Heart left ventricle (tissue), 16 donors: ENCODE measurements around the gene BNIPL. TPM values are rescaled to one million over a fixed set of nuclear protein-coding genes. Genes with fewer than 3 reads are reported as not detected.

Experiments used
- ATAC-seq, 4 donors: fragments of 200-7000 bp; cut with Tn5 transposase; one replicate each; pipeline ENCODE4 v1.9.1; 2020 to 2022; ENCODE audit warnings: moderate library complexity in 4 of 4, mild to moderate bottlenecking in 3 of 4, moderate number of reproducible peaks in 1 of 4
- DNase-seq, 5 donors: peaks; one replicate each; pipeline ENCODE4 v3.0.0-alpha.2; 2020
- H3K27ac ChIP-seq, 12 donors: fragments of 200-600 bp; sonication (generic) in 4 of 12; one replicate each; pipeline versions ENCODE4 v1.5.0 to v1.8.0; 2016 to 2022; ENCODE audit warnings: mild to moderate bottlenecking in 2 of 12
- H3K27me3 ChIP-seq, 9 donors: fragments of 200-600 bp; sonication (generic) in 2 of 9; one replicate each; pipeline versions ENCODE4 v1.5.1 to v1.8.0; 2016 to 2022; ENCODE audit warnings: mild to moderate bottlenecking in 3 of 9
- H3K36me3 ChIP-seq, 9 donors: fragments of 200-600 bp; sonication (generic) in 2 of 9; one replicate each; pipeline versions ENCODE4 v1.5.0 to v1.8.0; 2018 to 2022; ENCODE audit warnings: mild to moderate bottlenecking in 2 of 9
- H3K4me1 ChIP-seq, 12 donors: fragments of 200-600 bp; sonication (generic) in 4 of 12; one replicate each; pipeline versions ENCODE4 v1.5.0 to v1.8.0; 2016 to 2022; ENCODE audit warnings: mild to moderate bottlenecking in 3 of 12
- H3K4me3 ChIP-seq, 12 donors: fragments of 200-600 bp; sonication (generic) in 4 of 12; one replicate each; pipeline versions ENCODE4 v1.5.0 to v1.8.0; 2017 to 2022; ENCODE audit warnings: mild to moderate bottlenecking in 9 of 12, moderate library complexity in 4 of 12
- H3K9me3 ChIP-seq, 12 donors: fragments of 200-600 bp; sonication (generic) in 4 of 12; one replicate each; pipeline versions ENCODE4 v1.5.0 to v1.8.0; 2016 to 2022; ENCODE audit warnings: mild to moderate bottlenecking in 1 of 12
- POLR2A ChIP-seq, 2 donors: fragments of 450-650 bp; IDR thresholded peaks; one replicate each; pipeline ENCODE4 v1.6.1; 2017; ENCODE audit warnings: antibody characterized with exemption in 2 of 2, mild to moderate bottlenecking in 2 of 2, moderate library complexity in 2 of 2
- WGBS, 4 donors: extraction: QIAGEN DNeasy Blood & Tissue Kit in 2 of 4; methylation state at CpG; one replicate each; pipeline versions ENCODE4 v1.1.5 to v1.1.7; 2013 to 2018; 5-methylcytosine and 5-hydroxymethylcytosine counted together
- intact Hi-C, 10 donors: fragments of 100-400 bp; cut with DNase I; formaldehyde crosslinking; loops; one replicate each; pipeline versions ENCODE4 v1.11.1 to v1.14.2; 2022
- long read RNA-seq, 3 donors: library from polyadenylated mRNA; unstranded; transcript quantifications; one replicate each; pipeline ENCODE4 v2.0.0, GENCODE V29; 2020 to 2021
- polyA plus RNA-seq, 2 donors: library from polyadenylated mRNA; stranded (reverse); fragments of 200-250 nt; gene quantifications; one replicate each; pipeline ENCODE4 v1.2.3, GENCODE V29; 2013
- total RNA-seq, 9 donors: library from RNA; depleted of rRNA in 2 of 9; stranded (reverse); fragments of >200 nt in 2 of 9; fragmentation: NEBNext Ultra II Directional in 3 of 9; extraction: Animal tissue kit (Norgen Biotek cat#: 25700) in 3 of 9; gene quantifications; one replicate each; pipeline versions ENCODE4 v1.1.0 to v1.2.4, GENCODE V29; 2016 to 2023
- TF ChIP-seq, protein P1 (sequence below), 12 donors: fragments of 200-600 bp; sonication (generic) in 4 of 12; IDR thresholded peaks; one replicate each; pipeline versions ENCODE4 v1.5.0 to v1.8.0; 2018 to 2022; ENCODE audit warnings: antibody characterized with exemption in 12 of 12, mild to moderate bottlenecking in 5 of 12
- donor health status: ischemic (EF 13 %, LVEDD 7.1; RV severe dilation, severe dysfunction).
- donor health status: healthy with polysubstance abuse.
- donor health status: DM: no; HTN: yes; CAD: no.
- donor health status: DM: no; HTN: no; CAD: no.
- donor health status: ischemic (EF 25% LVEDD 6.9; RV normal size, moderate dysfunction).
- donor health status: ischemic (EF 25% LVEDD 5.7; RV mildly dilated, moderate dysfunction).
- donor health status: healthy.
- donor health status: DM: yes; HTN: yes; CAD: no.
- donor health status: ischemic (EF 35%, LVEDD 5.7; RV mildly dilated, moderate dysfunction).
- donor health status: nonischemic (EF 11% LVEDD 7.7; RV severe dilation, severe dysfunction).
- donor health status: DM: yes; HTN: yes; CAD: no.
- donor health status: PGD.
- donor health status: ischemic (EF 29% LVEDD 5.4; RV normal size, mild dysfunction).
- donor health status: nonischemic (EF 23%, LVEDD 6.1; RV moderate dilation, normal function).

BNIPL gene, protein sequence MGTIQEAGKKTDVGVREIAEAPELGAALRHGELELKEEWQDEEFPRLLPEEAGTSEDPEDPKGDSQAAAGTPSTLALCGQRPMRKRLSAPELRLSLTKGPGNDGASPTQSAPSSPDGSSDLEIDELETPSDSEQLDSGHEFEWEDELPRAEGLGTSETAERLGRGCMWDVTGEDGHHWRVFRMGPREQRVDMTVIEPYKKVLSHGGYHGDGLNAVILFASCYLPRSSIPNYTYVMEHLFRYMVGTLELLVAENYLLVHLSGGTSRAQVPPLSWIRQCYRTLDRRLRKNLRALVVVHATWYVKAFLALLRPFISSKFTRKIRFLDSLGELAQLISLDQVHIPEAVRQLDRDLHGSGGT
- total RNA-seq (under 1 TPM in 7 of 9 donors, not detected in 2; 0.09 to 0.59 (median 0.38) TPM), polyA plus RNA-seq (under 1 TPM; 0.07 to 0.65 TPM)
- long read RNA-seq, donor 1: 0 reads
- long read RNA-seq, donor 2, partial matches to known transcripts: 0 of 1 reads
- long read RNA-seq, donor 2, other reads (novel, unspliced or antisense): 1 of 1 reads
- long read RNA-seq, donor 3: 0 reads

DNA sequence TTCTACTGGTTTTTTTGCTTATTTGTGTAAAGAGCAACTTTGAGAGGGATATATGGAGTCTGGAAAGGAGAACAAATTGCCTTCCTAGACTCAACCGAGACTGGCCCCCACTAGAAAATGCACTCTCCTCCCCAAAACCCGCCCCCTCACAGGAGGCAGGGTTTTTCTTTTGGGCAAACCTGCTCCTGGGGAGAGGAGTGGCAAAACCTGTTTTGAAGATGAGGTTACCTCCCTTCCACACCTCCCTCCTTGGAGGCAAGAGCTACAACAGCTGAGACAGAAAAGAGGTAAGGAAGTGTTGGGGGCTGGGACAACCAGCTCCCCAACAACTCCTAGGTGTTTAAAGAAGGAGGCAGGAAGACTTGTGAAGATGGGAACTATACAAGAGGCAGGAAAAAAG, at the start of gene BNIPL:
BNIPL (plus strand) TSS at position 231 of the 400 bp plus-strand sequence; CDS start at position 371, 140 bp downstream.
- no peak for ATAC-seq
- Histone ChIP-seq H3K27ac (peak within 1 kb of the TSS in 1 of 12 donors; percentile 49), H3K9me3 (no peaks in the 10 kb centered on the region), H3K36me3 (peaks cover 0 to 41% (median 33%) of the 10 kb centered on the region in 9 donors), H3K4me3 (no peak within 1 kb of the TSS), H3K4me1 (peaks cover 0 to 18% (median 0%) of the 10 kb centered on the region in 12 donors), H3K27me3 (no peaks in the 10 kb centered on the region)
- intact Hi-C loops: no loop called here
- DNase-seq: no peak
- 50 to 70% (median 51%) methylated on average over 2 of the region's 2 CpGs for WGBS, 4 donors
- TF ChIP-seq, protein P1, sequence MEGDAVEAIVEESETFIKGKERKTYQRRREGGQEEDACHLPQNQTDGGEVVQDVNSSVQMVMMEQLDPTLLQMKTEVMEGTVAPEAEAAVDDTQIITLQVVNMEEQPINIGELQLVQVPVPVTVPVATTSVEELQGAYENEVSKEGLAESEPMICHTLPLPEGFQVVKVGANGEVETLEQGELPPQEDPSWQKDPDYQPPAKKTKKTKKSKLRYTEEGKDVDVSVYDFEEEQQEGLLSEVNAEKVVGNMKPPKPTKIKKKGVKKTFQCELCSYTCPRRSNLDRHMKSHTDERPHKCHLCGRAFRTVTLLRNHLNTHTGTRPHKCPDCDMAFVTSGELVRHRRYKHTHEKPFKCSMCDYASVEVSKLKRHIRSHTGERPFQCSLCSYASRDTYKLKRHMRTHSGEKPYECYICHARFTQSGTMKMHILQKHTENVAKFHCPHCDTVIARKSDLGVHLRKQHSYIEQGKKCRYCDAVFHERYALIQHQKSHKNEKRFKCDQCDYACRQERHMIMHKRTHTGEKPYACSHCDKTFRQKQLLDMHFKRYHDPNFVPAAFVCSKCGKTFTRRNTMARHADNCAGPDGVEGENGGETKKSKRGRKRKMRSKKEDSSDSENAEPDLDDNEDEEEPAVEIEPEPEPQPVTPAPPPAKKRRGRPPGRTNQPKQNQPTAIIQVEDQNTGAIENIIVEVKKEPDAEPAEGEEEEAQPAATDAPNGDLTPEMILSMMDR (IDR thresholded peaks at IDR 0.05): no peak
- no peak for TF ChIP-seq POLR2A (IDR thresholded peaks at IDR 0.05)

DNA sequence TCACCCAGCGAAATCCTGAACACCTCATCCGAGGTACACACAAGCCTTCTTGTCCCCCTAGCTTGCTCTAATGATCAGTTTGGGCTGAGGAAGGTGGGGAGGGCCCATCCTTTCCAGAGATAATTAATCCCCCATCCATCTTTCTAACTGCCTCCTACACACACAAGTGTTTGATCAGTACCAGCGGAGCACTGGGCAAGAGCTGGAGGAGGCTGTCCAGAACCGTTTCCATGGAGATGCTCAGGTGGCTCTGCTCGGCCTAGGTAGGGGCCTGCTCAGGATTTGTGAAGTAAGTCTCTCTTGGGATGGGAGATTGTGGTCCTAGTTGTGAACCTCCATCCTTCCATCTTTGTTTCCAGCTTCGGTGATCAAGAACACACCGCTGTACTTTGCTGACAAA, 48.5 kb upstream of the BNIPL start:
- Histone ChIP-seq H3K4me1 (no peaks in the 10 kb centered on the region), H3K9me3 (no peaks in the 10 kb centered on the region), H3K36me3 (no peaks in the 10 kb centered on the region), H3K27me3 (no peaks in the 10 kb centered on the region), H3K27ac (no peak overlapping the region), H3K4me3 (no peak overlapping the region)
- intact Hi-C loops: loop anchor here in 1 of 10 donors (2.0 kb wide), 1 partner anchor 21 kb away; no protein-coding TSS in a partner anchor
- ATAC-seq (no peak), DNase-seq (no peak)
- TF ChIP-seq POLR2A (IDR thresholded peaks at IDR 0.05): no peak
- TF ChIP-seq, protein P1 (IDR thresholded peaks at IDR 0.05): no peak
- 83 to 95% (median 88%) methylated on average over 7 of the region's 7 CpGs for WGBS, 4 donors

DNA sequence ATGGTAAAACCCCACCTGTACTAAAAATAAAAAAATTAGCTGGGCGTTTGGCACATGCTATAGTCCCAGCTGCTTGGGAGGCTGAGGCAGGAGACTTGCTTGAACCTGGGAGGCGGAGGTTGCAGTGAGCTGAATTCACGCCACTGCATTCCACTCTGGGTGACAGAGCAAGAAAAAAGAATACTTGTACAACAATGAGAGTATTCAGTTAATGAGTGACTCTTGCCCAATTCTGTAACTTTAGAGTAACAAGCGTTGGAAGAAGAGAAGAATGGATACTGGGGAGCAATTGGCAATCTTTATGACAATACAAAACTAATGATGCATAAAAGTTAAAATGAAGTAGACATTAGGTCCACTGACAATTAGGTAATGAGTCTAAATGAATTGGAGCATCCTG, 43.8 kb upstream of the BNIPL start:
- ATAC-seq (no peak), DNase-seq (no peak)
- Histone ChIP-seq H3K36me3 (peaks cover 0 to 17% (median 11%) of the 10 kb centered on the region in 9 donors), H3K9me3 (no peaks in the 10 kb centered on the region), H3K27me3 (no peaks in the 10 kb centered on the region), H3K4me3 (no peak overlapping the region), H3K4me1 (peaks cover 0 to 14% (median 8%) of the 10 kb centered on the region in 12 donors), H3K27ac (no peak overlapping the region)
- TF ChIP-seq, protein P1 (IDR thresholded peaks at IDR 0.05): no peak
- TF ChIP-seq POLR2A (IDR thresholded peaks at IDR 0.05): no peak
- WGBS, 4 donors: 64 to 75% (median 72%) methylated on average over 4 of the region's 4 CpGs
- intact Hi-C loops: no loop called here

DNA sequence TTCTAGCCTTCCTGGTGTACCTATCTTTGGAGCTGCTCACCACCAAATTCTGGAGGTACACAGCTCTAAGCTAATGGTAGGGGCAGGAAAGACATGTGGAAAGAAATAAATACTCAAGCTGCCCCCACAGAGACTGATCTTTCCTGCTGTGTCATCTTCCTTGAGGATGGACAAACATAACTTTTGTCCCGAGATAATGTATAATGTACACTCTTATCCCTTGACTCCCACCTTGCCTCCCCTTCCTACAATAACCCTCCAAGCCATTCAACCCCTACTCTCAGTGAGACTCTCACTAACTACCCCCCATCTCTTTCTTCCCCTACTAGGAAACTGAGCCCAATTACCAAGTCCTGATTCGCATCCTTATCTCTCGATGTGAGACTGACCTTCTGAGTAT, 42.1 kb upstream of the BNIPL start:
- DNase-seq: no peak
- H3K36me3 ChIP-seq: peaks cover 0 to 34% (median 27%) of the 10 kb centered on the region in 9 donors
- ATAC-seq: no peak
- H3K27ac ChIP-seq: no peak overlapping the region
- no peak for TF ChIP-seq POLR2A (IDR thresholded peaks at IDR 0.05)
- TF ChIP-seq, protein P1 (IDR thresholded peaks at IDR 0.05): no peak
- peaks cover 0 to 14% (median 8%) of the 10 kb centered on the region in 12 donors for H3K4me1 ChIP-seq
- H3K9me3 ChIP-seq: no peaks in the 10 kb centered on the region
- intact Hi-C loops: no loop called here
- 72 to 78% (median 74%) methylated on average over 3 of the region's 3 CpGs for WGBS, 4 donors
- no peaks in the 10 kb centered on the region for H3K27me3 ChIP-seq
- H3K4me3 ChIP-seq: no peak overlapping the region
